Measurements from ENCODE around the gene CAMKK1. TPM values are rescaled to one million over a fixed set of nuclear protein-coding genes. Genes with fewer than 3 reads are reported as not detected.

CAMKK1 gene
- total RNA-seq, 1 experiment from 2014 or later: 1.7 TPM

- peaks cover 10% of the 10 kb centered on the region for H3K36me3 Mint-ChIP-seq (ENCODE audit: insufficient read depth, unreplicated experiment)
- no peak overlapping the region for H3K4me3 Mint-ChIP-seq (ENCODE audit: low read depth, unreplicated experiment)
- intact Hi-C loops (cut with micrococcal nuclease; ENCODE audit: unreplicated experiment): no loop called here
- no TSS peak for BruUV-seq (replicated peaks)
- H3K4me1 Mint-ChIP-seq (ENCODE audit: low read depth, unreplicated experiment): no peaks in the 10 kb centered on the region
- H3K9me3 Mint-ChIP-seq (ENCODE audit: low read depth, unreplicated experiment): no peaks in the 10 kb centered on the region
- no peak for TF ChIP-seq CTCF (IDR thresholded peaks at IDR 0.05; ENCODE audit: unreplicated experiment)
- H3K27ac Mint-ChIP-seq (ENCODE audit: unreplicated experiment): no peak overlapping the region
- no peaks in the 10 kb centered on the region for H3K27me3 Mint-ChIP-seq (ENCODE audit: unreplicated experiment)
- CTCF ChIA-PET: no interaction called here
- no peak for DNase-seq
These were observed 80.1 kb downstream of the CAMKK1 start for GRCh38 chr17:3812771-3813170.

GRCh38 chr17:3812284-3812683, 80.6 kb downstream of the CAMKK1 start:
- intact Hi-C loops (cut with micrococcal nuclease; ENCODE audit: unreplicated experiment): no loop called here

More at GRCh38 chr17:3812284-3812683, 80.6 kb downstream of the CAMKK1 start:
- Mint-ChIP-seq H3K9me3 (ENCODE audit: low read depth, unreplicated experiment) (no peaks in the 10 kb centered on the region), H3K27me3 (ENCODE audit: unreplicated experiment) (no peaks in the 10 kb centered on the region), H3K36me3 (ENCODE audit: insufficient read depth, unreplicated experiment) (peaks cover 10% of the 10 kb centered on the region), H3K4me3 (ENCODE audit: low read depth, unreplicated experiment) (no peak overlapping the region), H3K4me1 (ENCODE audit: low read depth, unreplicated experiment) (no peaks in the 10 kb centered on the region), H3K27ac (ENCODE audit: unreplicated experiment) (no peak overlapping the region)
- no peak for TF ChIP-seq CTCF (IDR thresholded peaks at IDR 0.05; ENCODE audit: unreplicated experiment)
- CTCF ChIA-PET: no interaction called here
- no peak for DNase-seq
- TSS peak; percentile 33 for BruUV-seq (replicated peaks)

Other genes starting within 250 kb of the CAMKK1 start
- 63.9 and 66.1 TPM in 2 replicates for gene TAX1BP3, start 224.5 kb downstream of the CAMKK1 start, total RNA-seq (2022)
- gene EMC6, start 224.2 kb downstream of the CAMKK1 start, total RNA-seq (2022): 38.2 and 42.9 TPM in 2 replicates
- 11.1 and 11.6 TPM in 2 replicates for gene P2RX5, start 196.9 kb downstream of the CAMKK1 start, total RNA-seq (2022)
- 11.8 and 13.4 TPM in 2 replicates for gene HASPIN, start 169.2 kb downstream of the CAMKK1 start, total RNA-seq (2022)
- 8.4 and 14.7 TPM in 2 replicates for gene ITGAE, start 91.9 kb downstream of the CAMKK1 start, total RNA-seq (2022)
- gene NCBP3, start 46.8 kb downstream of the CAMKK1 start, total RNA-seq (2022): 25.4 and 26.9 TPM in 2 replicates
- not detected in 2 replicates for gene P2RX1, start 23.4 kb upstream of the CAMKK1 start, total RNA-seq (2022)
- 4.5 and 4.8 TPM in 2 replicates for gene ATP2A3, start 71.4 kb upstream of the CAMKK1 start, total RNA-seq (2022)
- gene ZZEF1, start 250.0 kb upstream of the CAMKK1 start, total RNA-seq (2022): 25.3 and 25.9 TPM in 2 replicates